Measurements from ENCODE around the gene SLC5A10.

SLC5A10 gene

GRCh38 chr17:18965530-18966236 lies 13.7 kb downstream of the SLC5A10 start:
- DNase-seq, result no peak

- no peak for DNase-seq
Measured at GRCh38 chr17:18966831-18967624, 15.1 kb downstream of the SLC5A10 start.

GRCh38 chr17:18967916-18968315 lies 16.0 kb downstream of the SLC5A10 start:
- no peak for DNase-seq

DNA sequence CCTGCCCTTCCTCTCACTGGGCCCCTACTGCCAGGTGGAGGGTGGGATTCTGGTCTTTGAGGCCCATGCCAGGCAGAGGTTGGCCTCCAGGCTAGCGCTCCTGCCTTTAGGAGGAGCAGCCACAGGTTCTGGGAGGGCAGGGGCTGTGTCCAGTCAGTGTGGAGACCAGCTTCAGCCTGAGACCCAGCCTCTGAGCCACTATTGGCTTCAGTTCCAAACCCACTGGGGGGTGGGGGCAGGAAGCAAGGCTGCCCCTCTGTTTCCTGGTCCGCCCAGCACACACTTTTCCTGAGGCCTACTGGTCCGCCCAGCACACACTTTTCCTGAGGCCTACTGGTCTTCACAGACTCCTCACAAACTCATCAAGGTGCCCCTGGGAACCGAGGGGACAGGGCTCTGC lies 16.4 kb downstream of the SLC5A10 start:
- DNase-seq, result no peak

GRCh38 chr17:18968945-18969887 lies 17.3 kb downstream of the SLC5A10 start:
- no peak for DNase-seq

GRCh38 chr17:18970582-18971480 lies 18.9 kb downstream of the SLC5A10 start:
- DNase-seq, result no peak

GRCh38 chr17:18971801-18972200 lies 19.8 kb downstream of the SLC5A10 start:
- no peak for DNase-seq

DNA sequence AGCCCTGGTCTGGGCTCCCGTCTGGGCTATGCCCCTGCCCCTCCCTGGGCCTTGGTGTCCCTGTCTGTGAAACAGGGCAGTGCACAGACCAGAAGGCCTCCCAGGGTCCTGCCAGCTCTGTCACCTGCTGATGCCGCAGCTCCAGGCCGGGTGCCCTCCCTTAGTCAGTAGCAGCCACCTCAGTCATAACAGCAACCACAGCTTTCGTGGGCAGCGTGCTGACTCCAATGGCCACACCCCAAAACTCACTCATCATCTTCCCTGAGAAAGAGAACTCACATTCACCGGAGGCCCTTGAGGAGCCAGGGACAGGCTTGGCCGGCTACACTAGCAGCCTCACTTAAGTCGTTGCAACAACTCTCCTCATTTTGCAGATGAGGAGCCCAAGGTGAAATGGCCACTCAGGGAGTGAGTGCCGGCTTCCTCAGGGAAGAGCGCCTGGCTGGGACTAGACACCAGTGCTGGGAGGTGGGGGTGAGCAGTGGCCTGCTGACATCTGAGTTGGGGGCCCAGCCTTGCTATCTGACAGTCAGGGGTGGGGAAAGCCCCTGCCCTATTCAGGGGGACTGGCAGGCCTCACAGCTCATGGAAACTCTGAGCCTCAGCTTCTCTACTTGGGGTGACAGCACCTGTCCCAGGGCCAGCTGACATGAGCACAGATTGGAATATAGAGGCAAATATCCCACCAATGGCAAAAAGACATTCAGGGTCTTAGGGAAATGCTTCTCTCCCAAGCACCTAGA lies 22.6 kb downstream of the SLC5A10 start:
- DNase-seq, result no peak

- no peak for DNase-seq
Measured at GRCh38 chr17:18975597-18975996, 23.6 kb downstream of the SLC5A10 start.

GRCh38 chr17:18976201-18976600 lies 24.2 kb downstream of the SLC5A10 start:
- DNase-seq, result no peak

- no peak for DNase-seq
Measured at GRCh38 chr17:18977021-18977420, 25.1 kb downstream of the SLC5A10 start.

DNA sequence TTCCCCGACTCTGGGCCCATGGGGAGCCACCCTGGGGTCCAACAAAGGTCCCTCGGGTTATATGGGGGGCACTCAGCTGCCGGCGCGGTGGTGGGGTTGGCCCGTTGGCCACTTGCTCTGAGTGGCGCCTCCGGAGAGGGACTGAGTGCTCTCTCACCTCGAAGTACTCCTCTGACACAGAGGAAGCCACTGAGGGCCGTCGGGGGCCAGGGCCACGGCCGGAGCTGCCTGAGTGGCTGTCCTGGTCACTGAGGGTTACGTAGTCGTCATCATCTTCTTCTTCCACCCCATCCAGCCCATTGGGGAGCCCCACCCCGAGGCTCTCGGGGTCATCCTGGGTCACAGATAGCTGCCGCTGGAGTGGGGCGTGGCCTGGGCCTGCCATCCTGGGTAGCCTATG lies 25.7 kb downstream of the SLC5A10 start:
- no peak for DNase-seq

DNA sequence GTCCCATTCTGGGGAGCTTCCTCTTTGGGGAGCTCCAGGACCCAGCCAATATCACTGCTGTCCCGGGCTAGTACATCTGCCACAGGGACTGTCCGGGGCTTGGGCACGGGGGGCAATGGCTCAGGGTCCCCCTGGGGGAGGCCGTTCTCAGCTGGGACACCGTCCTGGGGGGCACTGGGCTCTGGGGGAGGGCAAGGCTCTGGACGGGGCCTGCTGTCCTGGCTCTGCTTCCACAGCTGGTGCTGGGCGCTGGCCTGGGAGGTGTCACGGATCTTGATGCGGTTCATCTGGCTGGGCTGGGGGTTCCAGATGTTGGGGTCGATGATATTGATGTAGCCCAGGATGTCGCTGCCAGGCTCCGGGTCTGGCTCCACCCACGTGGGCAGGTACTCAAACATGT lies 26.1 kb downstream of the SLC5A10 start:
- DNase-seq, result no peak

- no peak for DNase-seq
Measured at GRCh38 chr17:18978655-18979054, 26.7 kb downstream of the SLC5A10 start.

- no peak for DNase-seq
Measured at GRCh38 chr17:18980682-18981334, 28.8 kb downstream of the SLC5A10 start.

DNA sequence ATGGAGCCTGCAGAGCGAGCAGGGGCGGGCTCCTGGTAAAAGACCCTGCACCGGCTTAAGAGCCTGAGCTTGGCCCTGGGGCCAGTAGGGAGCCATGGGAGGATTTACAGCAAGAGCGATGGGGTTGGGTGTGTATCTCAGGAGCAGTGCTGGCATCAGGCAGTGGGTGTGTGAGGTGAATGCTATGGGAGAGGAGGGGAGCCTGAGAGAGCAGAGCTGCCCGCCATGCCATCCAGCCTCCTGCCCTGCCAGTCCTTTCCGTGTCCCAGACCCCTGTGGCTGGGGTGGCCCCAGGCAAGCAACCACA lies 29.3 kb downstream of the SLC5A10 start:
- DNase-seq, result no peak

- DNase-seq, result peak; percentile 27
Measured at GRCh38 chr17:18981642-18982424, 29.9 kb downstream of the SLC5A10 start.

DNA sequence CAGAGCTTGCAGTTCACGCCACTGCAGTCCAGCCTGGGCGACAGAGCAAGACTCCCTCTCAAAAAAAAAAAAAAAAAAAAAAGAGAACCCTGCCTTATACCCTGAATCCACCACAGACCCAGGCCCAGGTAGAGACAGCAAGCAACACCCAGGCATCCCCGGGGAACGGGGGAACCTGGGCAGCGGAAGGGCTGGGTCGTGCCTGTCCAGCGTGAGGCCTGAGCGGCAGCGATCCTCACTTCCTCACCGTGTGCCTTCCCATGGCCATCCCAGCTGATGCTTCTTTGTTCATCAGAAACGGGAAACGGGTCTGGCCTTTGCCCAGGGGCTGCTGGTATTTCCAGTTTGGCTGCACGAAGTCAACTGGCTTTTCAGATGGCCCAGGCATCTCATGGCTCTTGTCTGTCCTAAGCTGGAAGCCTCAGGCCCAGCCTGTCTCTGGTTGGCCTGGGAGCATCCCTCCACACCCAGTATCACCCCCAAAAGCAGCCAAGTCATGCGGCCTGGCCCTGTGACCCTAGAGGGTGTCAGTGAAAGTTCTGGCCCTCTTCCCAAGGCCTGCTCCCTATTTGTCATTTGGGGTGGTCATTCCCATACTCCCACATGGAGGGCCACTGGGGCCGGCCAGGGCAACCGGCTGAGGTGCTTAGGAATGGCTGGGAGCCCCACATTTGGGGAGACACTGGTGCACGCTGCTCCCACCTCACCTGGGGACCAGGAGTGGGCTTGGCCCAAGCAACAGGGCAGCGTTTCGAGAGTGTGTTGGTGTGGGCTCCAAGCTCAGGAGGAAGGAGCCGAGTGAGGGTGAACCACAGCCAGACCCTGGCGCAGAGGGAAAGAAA lies 32.5 kb downstream of the SLC5A10 start:
- DNase-seq, result no peak

DNA sequence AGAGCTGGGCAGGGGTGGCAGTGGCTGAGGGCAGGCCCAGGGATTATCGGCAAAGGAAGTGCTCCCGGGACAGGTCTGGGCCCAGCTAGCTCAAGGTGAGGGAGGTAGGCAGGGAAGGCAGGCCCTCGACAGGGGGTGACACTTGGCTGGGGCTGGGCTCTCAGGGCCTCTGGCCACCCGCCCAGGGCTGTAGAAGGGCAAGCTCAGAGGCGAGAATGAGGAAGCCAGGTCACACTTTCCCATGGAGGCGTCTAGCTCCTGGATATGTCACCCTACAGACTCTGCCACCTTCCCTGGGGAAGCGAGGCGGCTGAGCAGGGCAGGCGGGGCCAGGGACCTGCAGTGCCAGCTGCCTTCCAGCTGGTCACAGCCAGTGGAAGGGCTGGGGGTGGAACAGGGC lies 33.5 kb downstream of the SLC5A10 start:
- DNase-seq, result no peak
